ENCODE results near the gene UBR7.
A peak's percentile ranks its signal among the peaks of the same experiment; 100 is the strongest.
"Not testable (repeated sequence)": the region's sequence is repeated elsewhere in the genome, so short reads cannot be mapped to it uniquely, and the experiment has no call there.

UBR7 gene, protein sequence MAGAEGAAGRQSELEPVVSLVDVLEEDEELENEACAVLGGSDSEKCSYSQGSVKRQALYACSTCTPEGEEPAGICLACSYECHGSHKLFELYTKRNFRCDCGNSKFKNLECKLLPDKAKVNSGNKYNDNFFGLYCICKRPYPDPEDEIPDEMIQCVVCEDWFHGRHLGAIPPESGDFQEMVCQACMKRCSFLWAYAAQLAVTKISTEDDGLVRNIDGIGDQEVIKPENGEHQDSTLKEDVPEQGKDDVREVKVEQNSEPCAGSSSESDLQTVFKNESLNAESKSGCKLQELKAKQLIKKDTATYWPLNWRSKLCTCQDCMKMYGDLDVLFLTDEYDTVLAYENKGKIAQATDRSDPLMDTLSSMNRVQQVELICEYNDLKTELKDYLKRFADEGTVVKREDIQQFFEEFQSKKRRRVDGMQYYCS

GRCh38 chr14:93206793-93207467 lies at the start of gene UBR7, which contains the start of gene GON7:
UBR7 (plus strand) TSS chr14:93207256; CDS start chr14:93207292, 36 bp downstream.
GON7 (minus strand) TSS chr14:93207065; CDS start chr14:93207037, 28 bp downstream.
- DNase-seq, result peak; percentile 94

DNA sequence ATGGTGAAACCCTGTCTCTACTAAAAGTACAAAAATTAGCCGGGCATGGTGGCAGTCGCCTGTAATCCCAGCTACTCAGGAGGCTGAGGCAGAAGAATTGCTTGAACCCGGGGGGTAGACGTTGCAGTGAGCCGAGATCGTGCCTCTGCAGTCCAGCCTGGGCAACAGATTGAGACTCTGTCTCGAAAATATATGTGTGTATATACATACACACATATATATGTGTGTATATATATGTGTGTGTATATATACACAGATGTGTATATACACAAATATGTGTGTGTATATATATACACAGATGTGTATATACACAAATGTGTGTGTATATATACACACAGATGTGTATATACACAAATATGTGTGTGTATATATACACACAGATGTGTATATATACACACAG lies 48.7 kb upstream of the UBR7 start:
- DNase-seq, result not testable (repeated sequence)

DNA sequence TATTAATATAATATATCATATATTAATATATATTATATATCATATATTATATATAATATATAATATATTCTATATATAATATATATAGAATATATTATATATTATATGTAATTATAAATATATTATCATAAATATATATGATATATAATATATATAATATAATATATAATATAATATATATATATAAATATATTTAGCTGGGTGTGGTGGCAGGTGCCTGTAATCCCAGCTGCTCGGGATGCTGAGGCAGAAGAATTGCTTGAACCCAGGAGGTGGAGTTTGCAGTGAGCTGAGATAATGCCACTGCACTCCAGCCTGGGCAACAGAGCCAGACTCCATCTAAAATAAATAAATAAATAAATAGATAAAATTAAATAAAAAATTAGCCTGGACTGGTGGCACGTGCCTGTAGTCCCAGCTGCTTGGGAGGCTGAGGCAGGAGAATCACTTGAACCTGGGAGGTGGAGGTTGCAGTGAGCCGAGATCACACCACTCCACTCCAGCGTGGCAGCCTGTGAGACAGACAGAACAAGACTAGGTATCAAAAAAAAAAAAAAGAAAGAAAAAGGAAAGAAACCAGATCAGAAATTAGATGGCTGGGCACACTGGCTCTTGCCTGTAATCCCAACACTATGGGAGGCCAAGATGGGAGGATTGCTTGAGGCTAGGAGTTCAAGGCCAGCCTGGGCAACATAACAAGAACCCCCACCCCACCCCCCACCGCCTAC lies 47.3 kb upstream of the UBR7 start:
- DNase-seq, result not testable (repeated sequence)

- no peak for DNase-seq
Observed at GRCh38 chr14:93160353-93160801, 46.7 kb upstream of the UBR7 start.

- no peak for DNase-seq
Observed at GRCh38 chr14:93161411-93161940, 45.6 kb upstream of the UBR7 start.

DNA sequence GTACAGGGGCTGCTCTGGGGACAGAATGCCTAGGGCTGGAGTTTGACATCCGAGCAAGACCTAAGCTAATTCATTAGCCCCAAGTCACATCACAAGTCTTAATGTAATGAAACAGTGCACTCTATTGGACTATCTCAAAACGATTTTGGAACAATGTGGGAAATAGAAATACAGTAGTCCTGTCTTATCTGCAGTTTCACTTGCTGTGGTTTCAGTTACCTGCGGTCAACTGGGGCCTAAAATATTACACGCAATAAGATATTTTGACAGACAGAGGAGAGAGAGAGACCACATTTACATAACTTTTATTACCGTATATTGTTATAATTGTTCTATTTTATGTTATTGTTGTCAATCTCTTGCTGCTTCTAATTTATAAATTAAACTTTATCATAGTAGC lies 43.5 kb upstream of the UBR7 start:
- no peak for DNase-seq

- not testable (repeated sequence) for DNase-seq
Observed at GRCh38 chr14:93165271-93166265, 41.5 kb upstream of the UBR7 start.

- DNase-seq, result not testable (repeated sequence)
Observed at GRCh38 chr14:93168610-93169009, 38.4 kb upstream of the UBR7 start.

DNA sequence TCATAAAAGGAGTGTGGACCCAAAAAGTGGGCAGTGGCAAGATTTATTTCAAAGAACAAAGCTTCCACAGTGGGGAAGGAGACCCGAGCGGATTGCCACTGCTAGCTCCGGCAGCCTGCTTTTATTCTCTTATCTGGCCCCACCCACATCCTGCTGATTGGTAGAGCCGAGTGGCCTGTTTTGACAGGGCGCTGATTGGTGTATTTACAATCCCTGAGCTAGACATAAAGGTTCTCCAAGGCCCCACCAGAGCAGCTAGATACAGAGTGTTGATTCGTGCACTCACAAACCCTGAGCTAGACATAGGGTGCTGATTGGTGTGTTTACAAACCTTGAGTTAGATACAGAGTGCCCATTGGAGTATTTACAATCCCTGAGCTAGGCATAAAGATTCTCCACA lies 37.4 kb upstream of the UBR7 start:
- not testable (repeated sequence) for DNase-seq

DNA sequence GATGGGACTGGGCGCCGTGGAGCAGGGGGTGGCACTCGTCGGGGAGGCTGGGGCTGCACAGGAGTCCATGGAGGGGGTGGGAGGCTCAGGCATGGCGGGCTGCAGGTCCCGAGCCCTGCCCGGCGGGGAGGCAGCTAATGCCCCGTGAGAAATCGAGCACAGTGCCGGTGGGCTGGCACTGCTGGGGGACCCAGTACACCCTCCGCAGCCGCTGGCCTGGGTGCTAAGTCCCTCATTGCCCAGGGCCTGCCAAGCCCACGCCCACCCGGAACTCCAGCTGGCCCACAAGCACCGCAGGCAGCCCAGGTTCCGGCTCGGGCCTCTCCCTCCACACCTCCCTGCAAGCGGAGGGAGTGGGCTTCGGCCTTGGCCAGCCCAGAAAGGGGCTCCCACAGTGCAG lies 36.9 kb upstream of the UBR7 start:
- DNase-seq, result not testable (repeated sequence)

- DNase-seq, result no peak
Observed at GRCh38 chr14:93171376-93171775, 35.7 kb upstream of the UBR7 start.

DNA sequence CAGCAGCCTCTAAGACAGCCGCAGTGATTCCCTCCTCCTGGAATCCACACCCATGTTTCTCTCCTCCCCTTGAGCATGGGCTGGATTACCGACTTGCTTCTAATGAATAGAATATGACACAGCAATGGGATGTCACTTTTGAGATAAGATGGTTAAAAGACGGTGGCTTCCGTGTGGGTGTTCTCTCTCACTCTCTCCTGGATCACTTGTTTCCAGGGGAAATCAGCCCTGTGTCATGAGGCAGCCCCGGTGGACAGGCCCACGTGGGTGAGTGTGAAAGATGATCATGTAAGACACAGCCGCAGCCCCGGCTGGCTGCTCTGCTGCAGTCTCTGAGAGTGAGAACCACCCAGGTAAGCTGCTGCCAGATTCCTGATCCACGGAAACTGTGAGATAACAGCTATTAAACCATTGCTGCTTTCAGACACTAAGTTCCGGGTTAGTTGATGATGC lies 33.1 kb upstream of the UBR7 start:
- DNase-seq, result no peak

- not testable (repeated sequence) for DNase-seq
Observed at GRCh38 chr14:93174731-93175130, 32.3 kb upstream of the UBR7 start.

- DNase-seq, result no peak
Observed at GRCh38 chr14:93175492-93175891, 31.6 kb upstream of the UBR7 start.

- no peak for DNase-seq
Observed at GRCh38 chr14:93183596-93184317, 23.3 kb upstream of the UBR7 start.

- DNase-seq, result peak; percentile 62
Observed at GRCh38 chr14:93184391-93185348, 22.4 kb upstream of the UBR7 start, which contains the start of the genes LYSET and MOAP1. LYSET (plus strand) TSS chr14:93185317; CDS start chr14:93185406, 89 bp downstream. MOAP1 (minus strand) TSS chr14:93184897; CDS start chr14:93184242, 655 bp downstream.

- no peak for DNase-seq
Observed at GRCh38 chr14:93185349-93185720, 21.7 kb upstream of the UBR7 start.

DNA sequence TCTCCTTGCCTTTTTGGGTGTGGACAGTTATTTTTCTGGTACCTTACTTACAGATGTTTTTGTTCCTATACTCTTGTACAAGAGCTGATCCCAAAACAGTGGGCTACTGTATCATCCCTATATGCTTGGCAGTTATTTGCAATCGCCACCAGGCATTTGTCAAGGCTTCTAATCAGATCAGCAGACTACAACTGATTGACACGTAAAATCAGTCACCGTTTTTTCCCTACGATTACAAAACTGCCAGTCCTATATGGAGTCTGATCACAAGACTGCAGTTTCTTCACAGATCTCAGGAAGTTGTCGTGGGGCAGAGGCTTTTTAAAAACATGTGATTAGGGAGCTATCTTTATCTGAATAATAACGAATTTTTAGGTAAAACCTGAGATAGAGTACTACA lies 20.6 kb upstream of the UBR7 start:
- no peak for DNase-seq

DNA sequence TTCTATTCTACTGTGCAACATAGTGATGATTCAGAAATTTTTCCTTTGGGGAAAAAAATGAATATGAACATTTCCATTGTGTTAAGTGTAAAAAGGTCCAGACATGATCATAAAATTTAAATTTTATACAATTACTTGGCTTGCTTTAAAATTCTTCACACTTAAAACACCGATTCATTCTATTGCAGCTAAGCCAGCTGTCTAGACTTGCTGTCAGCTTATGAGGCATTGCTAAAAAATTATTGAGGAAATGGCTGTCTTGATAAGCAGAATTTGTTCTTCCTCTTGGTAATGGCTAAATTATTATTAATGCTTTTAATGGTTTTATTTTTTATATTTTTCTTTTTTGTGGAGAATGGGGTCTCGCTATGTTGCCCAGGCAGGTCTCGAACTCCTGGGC lies 20.1 kb upstream of the UBR7 start:
- no peak for DNase-seq
